DLD1 (cell line): Measurements from ENCODE around the gene RIN3.

Experiments
- in situ Hi-C: cut with HindIII; loops from 2 replicates; pipeline ENCODE4 v1.10.0; 2017; ENCODE audit warnings: low sequenced_read_pairs

The RIN3 gene

GRCh38 chr14:92570674-92571262, 57.2 kb downstream of the RIN3 start:
- in situ Hi-C loops: no loop called here

- in situ Hi-C loops: no loop called here
Measured at GRCh38 chr14:92572050-92572449, 58.5 kb downstream of the RIN3 start.

- in situ Hi-C loops: no loop called here
Measured at GRCh38 chr14:92573761-92574498, 60.3 kb downstream of the RIN3 start.

GRCh38 chr14:92575061-92575747, 61.6 kb downstream of the RIN3 start:
- in situ Hi-C loops: no loop called here

GRCh38 chr14:92575748-92576303, 62.2 kb downstream of the RIN3 start:
- in situ Hi-C loops: no loop called here

GRCh38 chr14:92577321-92577742, 63.8 kb downstream of the RIN3 start:
- in situ Hi-C loops: no loop called here

- in situ Hi-C loops: no loop called here
Measured at GRCh38 chr14:92578511-92578910, 64.9 kb downstream of the RIN3 start.

GRCh38 chr14:92579244-92579936, 65.8 kb downstream of the RIN3 start:
- in situ Hi-C loops: no loop called here

- in situ Hi-C loops: no loop called here
Measured at GRCh38 chr14:92581206-92581605, 67.6 kb downstream of the RIN3 start.

- in situ Hi-C loops: no loop called here
Measured at GRCh38 chr14:92581966-92582566, 68.5 kb downstream of the RIN3 start.

GRCh38 chr14:92582706-92583452, 69.3 kb downstream of the RIN3 start:
- in situ Hi-C loops: no loop called here

- in situ Hi-C loops: no loop called here
Measured at GRCh38 chr14:92584220-92584619, 70.6 kb downstream of the RIN3 start.

GRCh38 chr14:92584816-92585215, 71.2 kb downstream of the RIN3 start:
- in situ Hi-C loops: loop anchor here (5.0 kb wide), 1 partner anchor 102 kb away; no protein-coding TSS in a partner anchor

GRCh38 chr14:92585981-92586937, 72.7 kb downstream of the RIN3 start:
- in situ Hi-C loops: loop anchor here (5.0 kb wide), 1 partner anchor 101 kb away; no protein-coding TSS in a partner anchor

GRCh38 chr14:92586963-92587699, 73.5 kb downstream of the RIN3 start:
- in situ Hi-C loops: loop anchor here (5.0 kb wide), 1 partner anchor 100 kb away; no protein-coding TSS in a partner anchor

- in situ Hi-C loops: loop anchor here (5.0 kb wide), 1 partner anchor 100 kb away; no protein-coding TSS in a partner anchor
Measured at GRCh38 chr14:92587700-92588085, 74.1 kb downstream of the RIN3 start.

- in situ Hi-C loops: loop anchor here (5.0 kb wide), 1 partner anchor 98 kb away; no protein-coding TSS in a partner anchor
Measured at GRCh38 chr14:92589213-92589852, 75.8 kb downstream of the RIN3 start.
